HUES48 (cell line): ENCODE data around the gene RBM24.
A peak's percentile ranks its signal among the peaks of the same experiment; 100 is the strongest.

Experiments
- H3K27ac ChIP-seq: one replicate; pipeline ENCODE4 v1.7.0; 2013; ENCODE audit warnings: low read depth, low read length, inconsistent platforms
- H3K27me3 ChIP-seq: 2 replicates; pipeline ENCODE4 v1.6.1; 2013; ENCODE audit warnings: mild to moderate bottlenecking, low read length; ENCODE audit not compliant: control insufficient read depth, insufficient read depth
- H3K36me3 ChIP-seq: 2 replicates; pipeline ENCODE4 v1.6.1; 2013; ENCODE audit warnings: low read length; ENCODE audit not compliant: control insufficient read depth, insufficient read depth
- H3K4me1 ChIP-seq: 2 replicates; pipeline ENCODE4 v1.6.1; 2013; ENCODE audit warnings: mild to moderate bottlenecking, low read length; ENCODE audit not compliant: control insufficient read depth, insufficient read depth
- H3K4me3 ChIP-seq: 2 replicates; pipeline ENCODE4 v1.5.1; 2013; ENCODE audit warnings: mild to moderate bottlenecking, low read depth, low read length
- H3K9ac ChIP-seq: 2 replicates; pipeline ENCODE4 v1.6.1; 2013; ENCODE audit warnings: mild to moderate bottlenecking, low read depth, low read length, moderate library complexity
- H3K9me3 ChIP-seq: 2 replicates; pipeline ENCODE4 v1.6.1; 2013; ENCODE audit warnings: low read length; ENCODE audit not compliant: control insufficient read depth, insufficient read depth

RBM24 gene

GRCh38 chr6:17281100-17281496, at the start of gene RBM24:
Gene RBM24 (plus strand): TSS chr6:17281361. CDS start chr6:17281582, 221 bp downstream.
- Histone ChIP-seq H3K4me1 (peaks cover 24% of the 10 kb centered on the region), H3K36me3 (no peaks in the 10 kb centered on the region), H3K27me3 (peaks cover 74% of the 10 kb centered on the region), H3K9ac (peak within 1 kb of the TSS; percentile 57; the same call in 1 of the 2 replicates), H3K27ac (no peak within 1 kb of the TSS), H3K4me3 (peak within 1 kb of the TSS; percentile 73), H3K9me3 (no peaks in the 10 kb centered on the region)

DNA sequence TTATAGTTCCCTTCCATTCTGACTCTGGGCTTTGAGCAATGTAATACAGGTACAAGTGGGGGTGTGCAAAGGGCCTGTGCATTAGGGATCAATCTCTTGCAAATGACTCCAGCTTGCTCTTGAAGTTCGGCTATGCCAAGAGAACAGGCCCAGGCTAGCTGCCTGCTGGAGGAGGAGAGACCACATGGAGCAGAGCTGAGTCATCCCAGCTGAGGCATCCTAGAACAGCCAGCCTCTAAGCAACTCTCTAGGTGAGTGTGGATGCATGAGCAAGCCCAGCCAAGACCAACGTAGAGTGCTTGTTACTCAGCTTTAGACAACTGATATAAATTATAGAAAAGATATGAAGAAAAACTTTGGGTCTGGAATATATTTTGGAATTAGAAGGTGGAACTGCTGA, 47.6 kb upstream of the RBM24 start:
- H3K27ac ChIP-seq = no peak overlapping the region
- no peaks in the 10 kb centered on the region for H3K9me3 ChIP-seq
- no peaks in the 10 kb centered on the region for H3K4me1 ChIP-seq
- no peaks in the 10 kb centered on the region for H3K27me3 ChIP-seq
- H3K4me3 ChIP-seq = no peak overlapping the region
- no peaks in the 10 kb centered on the region for H3K36me3 ChIP-seq
- H3K9ac ChIP-seq = no peak overlapping the region

DNA sequence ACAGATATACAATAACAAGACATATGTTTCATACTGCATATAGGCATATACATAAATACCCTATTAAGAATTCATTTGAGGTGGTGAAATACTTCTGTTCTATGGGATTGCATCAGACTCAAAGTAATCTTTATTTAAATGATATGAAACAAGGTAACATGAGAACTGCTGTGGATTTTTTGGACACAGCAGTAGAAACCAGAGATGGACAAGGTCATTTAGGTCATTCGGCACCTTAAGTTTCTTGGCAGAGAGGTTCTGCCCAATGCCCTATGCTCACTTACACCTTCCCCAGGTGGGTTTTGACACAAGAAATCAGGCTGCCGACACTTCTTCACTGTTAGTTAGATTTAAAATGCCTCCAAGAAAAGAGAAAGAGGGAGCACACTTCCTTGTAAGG, 43.9 kb upstream of the RBM24 start:
- no peaks in the 10 kb centered on the region for H3K9me3 ChIP-seq
- no peaks in the 10 kb centered on the region for H3K27me3 ChIP-seq
- no peaks in the 10 kb centered on the region for H3K36me3 ChIP-seq
- H3K4me1 ChIP-seq = no peaks in the 10 kb centered on the region
- H3K9ac ChIP-seq = no peak overlapping the region
- H3K4me3 ChIP-seq = no peak overlapping the region
- no peak overlapping the region for H3K27ac ChIP-seq

- no peak overlapping the region for H3K9ac ChIP-seq
- H3K27me3 ChIP-seq = no peaks in the 10 kb centered on the region
- H3K4me1 ChIP-seq = no peaks in the 10 kb centered on the region
- H3K36me3 ChIP-seq = no peaks in the 10 kb centered on the region
- no peaks in the 10 kb centered on the region for H3K9me3 ChIP-seq
- H3K4me3 ChIP-seq = no peak overlapping the region
- H3K27ac ChIP-seq = no peak overlapping the region
These were observed 41.9 kb upstream of the RBM24 start for GRCh38 chr6:17239260-17239659.

DNA sequence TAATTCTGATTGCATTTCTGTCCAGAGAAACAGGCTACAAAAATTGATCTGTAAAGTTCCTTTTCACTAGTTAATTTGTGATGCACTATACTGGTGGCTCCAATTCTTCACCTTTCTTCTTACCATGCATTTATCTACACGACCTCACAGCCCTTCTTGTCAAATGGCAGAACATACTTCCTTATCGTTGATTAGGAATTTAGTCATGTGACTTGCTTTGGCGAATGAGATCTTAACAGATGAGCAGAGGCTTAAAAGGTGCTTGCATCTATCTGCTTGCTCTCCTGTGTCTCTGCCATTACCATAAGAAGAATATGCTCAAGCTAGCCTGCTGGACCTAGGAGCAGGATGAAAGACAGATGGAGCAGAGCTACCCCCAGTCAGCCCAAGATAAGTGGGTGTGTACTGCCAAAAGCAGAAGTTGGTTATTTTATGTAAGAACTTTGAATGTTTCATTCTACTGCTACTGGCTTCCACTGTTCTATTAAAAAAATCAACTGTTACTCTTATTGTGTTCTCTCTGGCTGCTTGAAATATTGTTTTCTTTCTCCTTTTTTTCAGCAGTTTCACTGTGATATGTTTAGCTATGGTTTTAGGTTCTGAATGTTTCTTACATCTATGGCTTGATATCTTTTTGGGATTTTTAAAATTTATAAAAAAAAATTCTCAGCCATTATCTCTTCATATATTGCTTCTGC, 40.2 kb upstream of the RBM24 start:
- Histone ChIP-seq H3K27me3 (no peaks in the 10 kb centered on the region), H3K36me3 (no peaks in the 10 kb centered on the region), H3K27ac (no peak overlapping the region), H3K4me1 (no peaks in the 10 kb centered on the region), H3K9me3 (no peaks in the 10 kb centered on the region), H3K4me3 (no peak overlapping the region), H3K9ac (no peak overlapping the region)

DNA sequence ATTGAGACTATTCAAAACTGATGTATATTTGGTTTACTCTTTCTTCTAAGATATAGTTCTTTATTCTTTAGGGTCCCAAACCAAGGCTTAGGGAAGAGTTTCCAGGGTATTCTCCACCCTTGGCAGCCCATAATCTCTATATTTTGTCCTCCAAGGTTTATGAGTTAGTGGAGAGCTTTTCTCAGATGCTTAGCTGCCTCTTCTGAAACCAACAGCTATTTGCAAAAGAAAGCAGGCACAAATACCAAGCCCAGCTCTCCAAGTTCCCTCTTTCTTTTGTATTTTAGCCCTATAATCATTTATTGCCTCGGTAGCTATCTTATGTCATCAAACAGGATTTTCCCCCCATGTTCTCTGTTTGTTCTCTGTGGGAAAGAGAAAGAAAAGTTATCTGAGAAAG, 39.1 kb upstream of the RBM24 start:
- Histone ChIP-seq H3K27ac (no peak overlapping the region), H3K9me3 (no peaks in the 10 kb centered on the region), H3K9ac (no peak overlapping the region), H3K4me3 (no peak overlapping the region), H3K36me3 (no peaks in the 10 kb centered on the region), H3K27me3 (no peaks in the 10 kb centered on the region), H3K4me1 (no peaks in the 10 kb centered on the region)

DNA sequence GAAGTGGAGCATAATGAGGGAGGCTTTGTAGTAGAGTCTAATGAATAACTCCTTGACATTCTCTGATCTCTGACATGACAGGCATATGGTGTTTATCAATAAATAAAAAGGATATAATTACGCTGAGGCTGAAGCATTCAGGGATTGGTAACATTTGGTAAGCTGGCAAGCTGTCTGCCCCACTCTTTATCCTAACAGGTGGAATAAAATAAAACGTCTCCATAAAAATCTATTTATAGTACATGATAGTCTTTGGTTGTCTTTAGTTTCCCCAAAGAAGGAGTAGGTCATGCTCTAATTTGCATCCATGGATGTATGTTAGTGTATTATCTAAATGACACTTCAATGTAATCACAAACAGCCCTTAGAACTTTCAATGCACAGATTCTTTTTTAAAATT, 30.9 kb upstream of the RBM24 start:
- no peaks in the 10 kb centered on the region for H3K27me3 ChIP-seq
- no peaks in the 10 kb centered on the region for H3K9me3 ChIP-seq
- H3K27ac ChIP-seq = no peak overlapping the region
- no peaks in the 10 kb centered on the region for H3K36me3 ChIP-seq
- no peak overlapping the region for H3K4me3 ChIP-seq
- H3K4me1 ChIP-seq = no peaks in the 10 kb centered on the region
- H3K9ac ChIP-seq = no peak overlapping the region

DNA sequence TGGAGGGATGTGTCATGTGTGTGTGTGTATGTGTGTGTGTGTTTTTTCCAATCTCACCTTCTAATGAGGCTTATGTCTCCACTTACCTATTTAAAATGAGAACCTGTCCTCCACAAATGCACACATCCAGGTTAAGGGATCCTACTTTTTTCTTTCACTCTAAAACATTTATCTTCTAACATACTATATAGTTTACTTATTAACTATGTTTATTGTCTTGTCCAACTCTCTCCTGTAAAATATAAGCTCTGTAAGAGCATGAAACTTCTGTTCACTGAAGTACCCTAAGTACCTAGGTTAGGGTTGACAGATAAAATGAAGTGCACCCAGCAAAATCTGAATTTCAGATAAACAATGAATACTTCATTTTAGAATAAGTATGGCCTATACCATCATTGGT, 29.2 kb upstream of the RBM24 start:
- no peak overlapping the region for H3K4me3 ChIP-seq
- no peak overlapping the region for H3K27ac ChIP-seq
- no peaks in the 10 kb centered on the region for H3K4me1 ChIP-seq
- no peaks in the 10 kb centered on the region for H3K9me3 ChIP-seq
- H3K9ac ChIP-seq = no peak overlapping the region
- H3K27me3 ChIP-seq = no peaks in the 10 kb centered on the region
- no peaks in the 10 kb centered on the region for H3K36me3 ChIP-seq

- H3K27me3 ChIP-seq = no peaks in the 10 kb centered on the region
- H3K27ac ChIP-seq = no peak overlapping the region
- no peak overlapping the region for H3K4me3 ChIP-seq
- H3K9me3 ChIP-seq = no peaks in the 10 kb centered on the region
- H3K9ac ChIP-seq = no peak overlapping the region
- peaks cover 5% of the 10 kb centered on the region; the same call in 1 of the 2 replicates for H3K4me1 ChIP-seq
- H3K36me3 ChIP-seq = no peaks in the 10 kb centered on the region
These were observed 22.4 kb upstream of the RBM24 start for GRCh38 chr6:17258749-17259148.

- H3K9me3 ChIP-seq = no peaks in the 10 kb centered on the region
- H3K27ac ChIP-seq = no peak overlapping the region
- H3K27me3 ChIP-seq = no peaks in the 10 kb centered on the region
- H3K9ac ChIP-seq = no peak overlapping the region
- no peaks in the 10 kb centered on the region for H3K36me3 ChIP-seq
- no peaks in the 10 kb centered on the region for H3K4me1 ChIP-seq
- H3K4me3 ChIP-seq = no peak overlapping the region
These were observed 15.6 kb upstream of the RBM24 start for GRCh38 chr6:17265570-17265969.

- Histone ChIP-seq H3K4me3 (no peak overlapping the region), H3K9me3 (no peaks in the 10 kb centered on the region), H3K4me1 (no peaks in the 10 kb centered on the region), H3K27ac (no peak overlapping the region), H3K27me3 (no peaks in the 10 kb centered on the region), H3K9ac (no peak overlapping the region), H3K36me3 (no peaks in the 10 kb centered on the region)
These were observed 13.6 kb upstream of the RBM24 start for GRCh38 chr6:17267566-17267965.
